HEK293T (cell line): ENCODE data around the gene HOXB13.
A peak's percentile ranks its signal among the peaks of the same experiment; 100 is the strongest.

Experiments used
- CTCF ChIA-PET: fragments of 350-600 bp; formaldehyde crosslinking; extraction: SDS; loops from one replicate; lab custom pipeline; 2021; ENCODE audit warnings: antibody characterized with exemption, inconsistent platforms; lab: Yijun Ruan, JAX
- POLR2A ChIA-PET: fragments of 350-600 bp; formaldehyde crosslinking; extraction: SDS; loops from one replicate; lab custom pipeline; 2020; ENCODE audit warnings: antibody characterized with exemption, inconsistent platforms; lab: Yijun Ruan, JAX
- DNase-seq: peaks from one replicate; pipeline ENCODE4 v3.0.0; 2012; ENCODE audit warnings: mixed read lengths; ENCODE audit errors: extremely low spot score
- ARNT ChIP-seq: fragments of 450-650 bp; IDR thresholded peaks from 2 replicates; pipeline ENCODE4 v1.6.1; 2017; ENCODE audit warnings: mild to moderate bottlenecking
- BHLHE40 ChIP-seq: fragments of 450-650 bp; IDR thresholded peaks from 2 replicates; pipeline ENCODE4 v1.6.1; 2016; ENCODE audit warnings: mild to moderate bottlenecking, moderate library complexity, borderline replicate concordance
- CTBP1 ChIP-seq: fragments of 450-650 bp; IDR thresholded peaks from 2 replicates; pipeline ENCODE4 v1.6.1; 2016; ENCODE audit warnings: borderline replicate concordance
- ELF4 ChIP-seq: fragments of 450-650 bp; IDR thresholded peaks from 2 replicates; pipeline ENCODE4 v1.6.1; 2017; ENCODE audit warnings: antibody characterized with exemption
- FOXA1 ChIP-seq: fragments of 450-650 bp; IDR thresholded peaks from 2 replicates; pipeline ENCODE4 v1.6.1; 2016; ENCODE audit warnings: mild to moderate bottlenecking
- FOXK2 ChIP-seq: fragments of 450-650 bp; IDR thresholded peaks from 2 replicates; pipeline ENCODE4 v1.6.1; 2016; ENCODE audit warnings: mild to moderate bottlenecking
- FOXM1 ChIP-seq: fragments of 450-650 bp; IDR thresholded peaks from 2 replicates; pipeline ENCODE4 v1.6.1; 2017; ENCODE audit warnings: mild to moderate bottlenecking, borderline replicate concordance
- HDGF ChIP-seq: fragments of 450-650 bp; IDR thresholded peaks from 2 replicates; pipeline ENCODE4 v1.6.1; 2017; ENCODE audit warnings: antibody characterized with exemption, borderline replicate concordance
- L3MBTL2 ChIP-seq: fragments of 450-650 bp; conservative IDR thresholded peaks from 2 replicates; pipeline ENCODE4 v1.6.1; 2016; ENCODE audit warnings: mild to moderate bottlenecking
- LEF1 ChIP-seq: fragments of 450-650 bp; IDR thresholded peaks from 2 replicates; pipeline ENCODE4 v1.6.1; 2017; ENCODE audit warnings: mild to moderate bottlenecking, borderline replicate concordance
- NFRKB ChIP-seq: fragments of 450-650 bp; IDR thresholded peaks from 2 replicates; pipeline ENCODE4 v1.6.1; 2016; ENCODE audit warnings: mild to moderate bottlenecking, moderate library complexity
- PKNOX1 ChIP-seq: fragments of 450-650 bp; IDR thresholded peaks from 2 replicates; pipeline ENCODE4 v1.6.1; 2016
- SP1 ChIP-seq: fragments of 450-650 bp; IDR thresholded peaks from 2 replicates; pipeline ENCODE4 v1.6.1; 2017
- SUZ12 ChIP-seq: fragments of 450-650 bp; IDR thresholded peaks from 2 replicates; pipeline ENCODE4 v1.6.1; 2016; ENCODE audit warnings: mild to moderate bottlenecking
- TARDBP ChIP-seq: fragments of 450-650 bp; IDR thresholded peaks from 2 replicates; pipeline ENCODE4 v1.6.1; 2016
- ZNF384 ChIP-seq: fragments of 450-650 bp; IDR thresholded peaks from 2 replicates; pipeline ENCODE4 v1.6.1; 2016

The HOXB13 gene

GRCh38 chr17:48722915-48723422 lies 5.6 kb downstream of the HOXB13 start, which contains the start of gene PRAC2:
Gene PRAC2, plus strand, starts transcription at chr17:48723185. Its CDS starts 1,226 bp downstream, at chr17:48724411.
- DNase-seq: no peak
- TF ChIP-seq LEF1: no peak
- no peak for TF ChIP-seq FOXM1
- TF ChIP-seq ARNT: no peak
- no peak for TF ChIP-seq TARDBP
- no peak for TF ChIP-seq PKNOX1
- TF ChIP-seq BHLHE40: no peak
- TF ChIP-seq FOXA1: no peak
- TF ChIP-seq SP1: no peak
- no peak for TF ChIP-seq L3MBTL2
- no peak for TF ChIP-seq NFRKB
- TF ChIP-seq ZNF384: no peak
- no peak for TF ChIP-seq CTBP1
- ChIA-PET CTCF (interaction anchor here (1.3 to 4.1 kb wide), 5 partner anchors 13 to 162 kb away, joined by 5 to 66 read pairs (median 10); no protein-coding TSS in a partner anchor), POLR2A (interaction anchor here (0.9 to 2.9 kb wide), 5 partner anchors 10 to 169 kb away, joined by 3 to 25 read pairs (median 3); partner anchors contain the start of gene ATP5MC1)

GRCh38 chr17:48722201-48722907 lies 6.2 kb downstream of the HOXB13 start, which contains the start of gene PRAC1:
Gene PRAC1, minus strand, starts transcription at chr17:48722518. Its CDS starts 126 bp downstream, at chr17:48722392.
- POLR2A ChIA-PET: interaction anchor here (1.2 to 2.9 kb wide), 2 partner anchors 44 kb away, joined by 3 to 12 read pairs; no protein-coding TSS in a partner anchor
- CTCF ChIA-PET: interaction anchor here (2.0 to 4.1 kb wide), 2 partner anchors 68 to 157 kb away, joined by 10 to 66 read pairs; no protein-coding TSS in a partner anchor
- no peak for TF ChIP-seq ARNT
- no peak for TF ChIP-seq LEF1
- TF ChIP-seq HDGF: no peak
- DNase-seq: no peak

GRCh38 chr17:48721009-48721402 lies 7.5 kb downstream of the HOXB13 start:
- ChIA-PET POLR2A (interaction anchor here (1.2 to 4.9 kb wide), 2 partner anchors 8 to 43 kb away, joined by 3 to 58 read pairs; partner anchors contain the start of gene HOXB13), CTCF (interaction anchor here (1.1 kb wide), 1 partner anchor 17 kb away, joined by 4 read pairs; no protein-coding TSS in a partner anchor)
- DNase-seq: no peak
- no peak for TF ChIP-seq TARDBP
- no peak for TF ChIP-seq CTBP1
- no peak for TF ChIP-seq SP1
- TF ChIP-seq SUZ12: no peak
- no peak for TF ChIP-seq ELF4
- no peak for TF ChIP-seq BHLHE40
- TF ChIP-seq L3MBTL2: no peak
- TF ChIP-seq FOXK2: no peak
- no peak for TF ChIP-seq ARNT
- no peak for TF ChIP-seq FOXA1
- TF ChIP-seq FOXM1: no peak
- TF ChIP-seq LEF1: no peak
- TF ChIP-seq NFRKB: no peak
- TF ChIP-seq PKNOX1: no peak
- TF ChIP-seq HDGF: no peak
- TF ChIP-seq ZNF384: no peak

GRCh38 chr17:48720266-48721008 lies 8.1 kb downstream of the HOXB13 start:
- ChIA-PET CTCF (interaction anchor here (0.6 to 1.7 kb wide), 4 partner anchors 16 to 70 kb away, joined by 3 to 6 read pairs (median 4); no protein-coding TSS in a partner anchor), POLR2A (interaction anchor here (0.7 to 4.9 kb wide), 8 partner anchors 8 to 779 kb away, joined by 3 to 58 read pairs (median 3); partner anchors contain the start of genes HOXB13 and PNPO)
- DNase-seq: no peak
- TF ChIP-seq ELF4 (no peak), BHLHE40 (no peak)

- ChIA-PET CTCF (interaction anchor here (0.6 to 1.7 kb wide), 5 partner anchors 9 to 165 kb away, joined by 3 to 6 read pairs (median 4); partner anchors contain the start of gene HOXB13), POLR2A (interaction anchor here (0.6 to 4.9 kb wide), 11 partner anchors 9 to 778 kb away, joined by 3 to 58 read pairs (median 3); partner anchors contain the start of genes HOXB13 and PNPO)
- peak; percentile 40 for DNase-seq
- no peak for TF ChIP-seq HDGF
- TF ChIP-seq ARNT: no peak
- TF ChIP-seq FOXK2: no peak
- no peak for TF ChIP-seq NFRKB
- no peak for TF ChIP-seq SP1
- TF ChIP-seq L3MBTL2: no peak
- TF ChIP-seq ZNF384: no peak
- TF ChIP-seq SUZ12: no peak
- TF ChIP-seq BHLHE40: no peak
- TF ChIP-seq TARDBP: no peak
- no peak for TF ChIP-seq CTBP1
- TF ChIP-seq FOXA1: no peak
- TF ChIP-seq LEF1: no peak
- no peak for TF ChIP-seq FOXM1
Measured at GRCh38 chr17:48719642-48720265, 8.8 kb downstream of the HOXB13 start.
